Lower leg skin (tissue), 4 donors: ENCODE data around the gene SSH3. TPM values are rescaled to one million over a fixed set of nuclear protein-coding genes. Genes with fewer than 3 reads are reported as not detected.

Experiments
- DNase-seq, 2 donors: peaks; one replicate each; pipeline ENCODE4 v3.0.0-alpha.2; 2019; ENCODE audit warnings: low spot score in 2 of 2
- H3K4me3 ChIP-seq: fragments of 200-600 bp; sonication (generic); 2 replicates; pipeline ENCODE4 v1.5.1; 2017; ENCODE audit warnings: mild to moderate bottlenecking, low read depth; ENCODE audit not compliant: poor library complexity, severe bottlenecking
- CTCF ChIP-seq, 3 donors: fragments of 450-650 bp; IDR thresholded peaks; one replicate each; pipeline ENCODE4 v1.5.1; 2016; ENCODE audit warnings: antibody characterized with exemption in 3 of 3, mild to moderate bottlenecking in 3 of 3, moderate library complexity in 2 of 3
- POLR2A ChIP-seq, 2 donors: fragments of 450-650 bp; IDR thresholded peaks; one replicate each; pipeline ENCODE4 v1.6.1; 2016 to 2017; ENCODE audit warnings: antibody characterized with exemption in 2 of 2, mild to moderate bottlenecking in 1 of 2, moderate library complexity in 1 of 2
- WGBS, 2 donors: methylation state at CpG; one replicate each; pipeline ENCODE4 v1.1.5; 2018; 5-methylcytosine and 5-hydroxymethylcytosine counted together
- intact Hi-C: fragments of 100-400 bp; cut with DNase I; formaldehyde crosslinking; loops from one replicate; pipeline ENCODE4 v1.15.0; 2023; ENCODE audit warnings: low total_unique reads
- total RNA-seq, 4 donors: library from RNA; depleted of rRNA; stranded (reverse); fragments of >200 nt; gene quantifications; one replicate each; pipeline ENCODE4 v1.1.0, GENCODE V29; 2016

The SSH3 gene
- total RNA-seq, 4 donors from 2014 or later = 58.6 to 71.0 (median 62.0) TPM

GRCh38 chr11:67320011-67320410, 16.7 kb downstream of the SSH3 start:
- TF ChIP-seq POLR2A (IDR thresholded peaks at IDR 0.05) (no peak), CTCF (IDR thresholded peaks at IDR 0.05) (no peak)
- H3K4me3 ChIP-seq = no peak overlapping the region
- intact Hi-C loops = no loop called here
- WGBS, 2 donors = 80 to 84% methylated on average over 3 of the region's 3 CpGs
- DNase-seq = no peak

GRCh38 chr11:67320691-67321090, 17.4 kb downstream of the SSH3 start:
- no peak for DNase-seq
- WGBS, 2 donors = 97% methylated on average over 2 of the region's 2 CpGs
- H3K4me3 ChIP-seq = no peak overlapping the region
- TF ChIP-seq CTCF (IDR thresholded peaks at IDR 0.05) (no peak), POLR2A (IDR thresholded peaks at IDR 0.05) (no peak)
- intact Hi-C loops = no loop called here

DNA sequence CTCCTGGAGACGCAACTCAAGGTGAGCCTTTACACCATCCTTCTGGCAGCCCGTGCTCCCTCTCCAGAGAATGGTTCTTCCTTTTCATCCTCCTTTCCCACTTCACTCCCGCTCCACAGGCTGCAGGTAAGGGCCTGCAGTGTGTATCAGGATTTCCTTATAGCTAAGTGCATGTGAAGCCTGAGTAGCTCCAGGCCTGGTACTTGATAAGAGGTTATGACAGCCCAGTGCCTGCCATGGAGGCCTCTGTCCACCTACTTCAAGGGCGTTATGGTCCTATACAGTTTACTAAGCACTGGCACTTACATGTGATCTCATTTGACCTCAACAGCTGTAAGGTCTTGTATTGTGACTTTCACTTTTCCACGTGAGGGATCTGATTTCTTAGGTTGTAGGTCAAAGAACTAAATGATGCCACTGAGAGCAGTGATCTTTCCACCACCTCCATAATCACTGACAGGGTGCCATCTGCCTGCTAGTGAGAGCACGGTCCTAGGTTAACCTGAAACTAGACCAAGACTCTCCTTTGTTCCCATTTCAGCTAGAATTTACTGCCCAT, 18.1 kb downstream of the SSH3 start:
- DNase-seq = no peak
- TF ChIP-seq CTCF (IDR thresholded peaks at IDR 0.05) (no peak), POLR2A (IDR thresholded peaks at IDR 0.05) (no peak)

DNA sequence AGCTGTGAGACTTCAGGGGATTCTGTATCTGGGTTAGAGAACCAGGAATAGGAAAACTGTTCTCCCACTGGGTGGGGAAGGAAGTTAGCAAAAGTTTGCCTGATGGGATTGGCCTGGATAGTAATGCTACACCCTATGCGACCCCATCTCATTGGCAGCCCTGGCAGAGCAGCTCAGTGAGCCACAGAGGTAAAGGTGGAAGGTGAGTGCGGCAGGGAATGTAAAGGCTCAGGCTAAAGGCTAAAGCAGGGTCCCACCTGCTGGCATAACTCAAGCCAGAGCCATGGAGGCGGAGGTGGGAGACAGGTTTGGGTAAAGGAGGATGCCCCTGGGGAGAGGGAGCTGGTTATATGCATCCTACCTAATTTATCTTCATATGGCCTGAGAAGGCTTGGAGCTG, 18.7 kb downstream of the SSH3 start:
- TF ChIP-seq POLR2A (IDR thresholded peaks at IDR 0.05) = no peak
- no peak for TF ChIP-seq CTCF (IDR thresholded peaks at IDR 0.05)
- no peak overlapping the region for H3K4me3 ChIP-seq
- DNase-seq = no peak
- 91 to 95% methylated on average over 3 of the region's 3 CpGs for WGBS, 2 donors
- intact Hi-C loops = no loop called here

More for the DNA sequence above, 18.1 kb downstream of the SSH3 start:
- WGBS, 2 donors = 85 to 95% methylated on average over 6 of the region's 6 CpGs
- intact Hi-C loops = no loop called here
- no peak overlapping the region for H3K4me3 ChIP-seq

GRCh38 chr11:67323526-67323925, 20.2 kb downstream of the SSH3 start:
- no peak for DNase-seq
- intact Hi-C loops = no loop called here
- no peak overlapping the region for H3K4me3 ChIP-seq
- 91 to 92% methylated on average over 7 of the region's 7 CpGs for WGBS, 2 donors
- TF ChIP-seq CTCF (IDR thresholded peaks at IDR 0.05) (no peak), POLR2A (IDR thresholded peaks at IDR 0.05) (no peak)

- 83 to 86% methylated on average over 6 of the region's 6 CpGs for WGBS, 2 donors
Observed at GRCh38 chr11:67332081-67332691, 28.9 kb downstream of the SSH3 start.

More at GRCh38 chr11:67332081-67332691, 28.9 kb downstream of the SSH3 start:
- intact Hi-C loops = no loop called here
- no peak for DNase-seq
- H3K4me3 ChIP-seq = no peak overlapping the region
- no peak for TF ChIP-seq CTCF (IDR thresholded peaks at IDR 0.05)
- no peak for TF ChIP-seq POLR2A (IDR thresholded peaks at IDR 0.05)
